Activated CD4-positive, alpha-beta memory T cell treated with anti-CD3 and anti-CD28 coated beads, Interleukin-2, amount 10 ng/mL, durations not matched to agents 7 days and 5 days (primary cell): ENCODE measurements around the gene SEL1L. TPM values are rescaled to one million over a fixed set of nuclear protein-coding genes. Genes with fewer than 3 reads are reported as not detected.

Experiments used
- CTCF ChIA-PET: fragments of 350-600 bp; sonication (Branson Sonifier 250); formaldehyde crosslinking; loops from one replicate; lab custom pipeline; 2021; ENCODE audit warnings: antibody characterized with exemption, inconsistent platforms; lab: Charles Lee
- POLR2A ChIA-PET: fragments of 350-600 bp; sonication (Branson Sonifier 250); formaldehyde crosslinking; loops from one replicate; lab custom pipeline; 2021; ENCODE audit warnings: antibody characterized with exemption; lab: Charles Lee
- DNase-seq: peaks from one replicate; pipeline ENCODE4 v3.0.0-alpha.2; 2020
- H3K27ac Mint-ChIP-seq: one replicate; pipeline ENCODE4 v1.8.0; 2021; ENCODE audit warnings: mild to moderate bottlenecking, mixed read lengths
- H3K27me3 Mint-ChIP-seq: one replicate; pipeline ENCODE4 v1.8.0; 2021; ENCODE audit warnings: mixed read lengths
- H3K36me3 Mint-ChIP-seq: one replicate; pipeline ENCODE4 v1.8.0; 2021; ENCODE audit warnings: low read depth, mixed read lengths
- H3K4me1 Mint-ChIP-seq: one replicate; pipeline ENCODE4 v1.8.0; 2021; ENCODE audit warnings: mixed read lengths
- H3K4me3 Mint-ChIP-seq: one replicate; pipeline ENCODE4 v1.8.0; 2021; ENCODE audit warnings: mild to moderate bottlenecking, mixed read lengths
- H3K9me3 Mint-ChIP-seq: one replicate; pipeline ENCODE4 v1.8.0; 2021; ENCODE audit warnings: mixed read lengths
- total RNA-seq, 2 experiments: library from RNA; stranded (reverse); gene quantifications; one replicate each; pipeline ENCODE4 v1.2.3, GENCODE V29; 2021

The SEL1L gene
- total RNA-seq, result 10 to 100 TPM; 65.9 to 67.6 TPM

DNA sequence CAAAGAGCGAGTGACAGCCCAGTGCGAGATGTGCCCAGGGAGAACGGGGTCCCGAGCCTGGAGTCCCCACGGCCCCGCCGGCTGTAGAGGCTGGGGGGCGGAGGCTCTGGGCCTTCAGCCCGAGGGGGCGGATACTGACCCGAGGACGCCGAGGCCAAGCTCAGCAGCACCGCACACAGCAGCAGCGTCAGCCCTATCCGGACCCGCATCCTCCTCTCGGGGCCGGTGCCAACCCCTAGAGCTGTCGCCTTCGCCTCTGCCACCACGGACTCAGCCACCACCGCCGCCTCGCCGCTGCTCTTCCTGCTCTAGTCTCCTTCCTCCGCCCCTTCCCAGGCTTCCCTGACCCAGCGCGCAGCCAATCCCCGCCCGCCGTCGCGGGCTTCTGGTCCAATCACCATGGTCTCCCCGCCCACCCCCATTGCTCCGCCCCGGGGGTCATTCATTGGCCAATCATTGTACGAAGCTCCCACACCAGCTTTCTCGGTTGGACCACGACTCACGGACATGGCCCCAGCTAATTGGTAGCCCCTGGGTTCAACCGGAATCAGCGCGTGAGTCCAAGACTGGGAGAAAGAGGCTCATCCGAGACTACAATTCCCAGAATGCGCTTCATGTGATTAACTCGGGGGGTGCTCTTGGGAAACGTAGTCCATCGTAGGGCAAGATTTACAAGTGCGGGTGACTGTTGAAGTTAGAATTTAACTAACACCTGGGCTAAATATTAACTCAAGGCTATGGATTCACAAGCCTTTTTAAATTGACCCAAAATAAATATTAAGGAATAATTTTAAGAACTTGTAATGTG lies at the start of gene SEL1L:
Gene SEL1L, minus strand, starts transcription at position 318 of the 808 bp plus-strand sequence. Its CDS starts 109 bp downstream, at position 209.
- POLR2A ChIA-PET, result interaction anchor here (0.6 to 3.2 kb wide), 11 partner anchors 8 to 315 kb away, joined by 3 to 19 read pairs (median 6); partner anchors contain the start of gene GTF2A1
- H3K9me3 Mint-ChIP-seq, result no peaks in the 10 kb centered on the region

GRCh38 chr14:81582420-81582819 lies 48.8 kb upstream of the SEL1L start:
- ChIA-PET POLR2A (no interaction called here), CTCF (no interaction called here)
- Mint-ChIP-seq H3K27me3 (peaks cover 11% of the 10 kb centered on the region), H3K9me3 (peaks cover 7% of the 10 kb centered on the region), H3K27ac (no peak overlapping the region), H3K36me3 (no peaks in the 10 kb centered on the region), H3K4me3 (no peak overlapping the region), H3K4me1 (no peaks in the 10 kb centered on the region)
- DNase-seq, result no peak

More for the DNA sequence above, at the start of gene SEL1L:
- no peaks in the 10 kb centered on the region for H3K27me3 Mint-ChIP-seq
- DNase-seq, result peak; percentile 100
- CTCF ChIA-PET, result interaction anchor here (0.9 to 1.6 kb wide), 2 partner anchors 69 to 264 kb away, joined by 3 to 7 read pairs; no protein-coding TSS in a partner anchor
- peak within 1 kb of the TSS; percentile 79 for H3K27ac Mint-ChIP-seq
- H3K4me3 Mint-ChIP-seq, result peak within 1 kb of the TSS; percentile 98
- H3K36me3 Mint-ChIP-seq, result peaks cover 12% of the 10 kb centered on the region
- peaks cover 51% of the 10 kb centered on the region for H3K4me1 Mint-ChIP-seq

GRCh38 chr14:81579115-81579514 lies 45.5 kb upstream of the SEL1L start:
- no peak for DNase-seq
- peaks cover 14% of the 10 kb centered on the region for H3K27me3 Mint-ChIP-seq
- peaks cover 7% of the 10 kb centered on the region for H3K9me3 Mint-ChIP-seq
- no peak overlapping the region for H3K4me3 Mint-ChIP-seq
- no peak overlapping the region for H3K27ac Mint-ChIP-seq
- ChIA-PET CTCF (no interaction called here), POLR2A (no interaction called here)
- H3K36me3 Mint-ChIP-seq, result no peaks in the 10 kb centered on the region
- H3K4me1 Mint-ChIP-seq, result no peaks in the 10 kb centered on the region

GRCh38 chr14:81571437-81571836 lies 37.8 kb upstream of the SEL1L start:
- CTCF ChIA-PET, result no interaction called here
- H3K4me1 Mint-ChIP-seq, result no peaks in the 10 kb centered on the region
- DNase-seq, result no peak
- H3K4me3 Mint-ChIP-seq, result no peak overlapping the region
- no peaks in the 10 kb centered on the region for H3K9me3 Mint-ChIP-seq
- H3K27ac Mint-ChIP-seq, result no peak overlapping the region
- POLR2A ChIA-PET, result no interaction called here
- H3K36me3 Mint-ChIP-seq, result no peaks in the 10 kb centered on the region
- H3K27me3 Mint-ChIP-seq, result peaks cover 21% of the 10 kb centered on the region

DNA sequence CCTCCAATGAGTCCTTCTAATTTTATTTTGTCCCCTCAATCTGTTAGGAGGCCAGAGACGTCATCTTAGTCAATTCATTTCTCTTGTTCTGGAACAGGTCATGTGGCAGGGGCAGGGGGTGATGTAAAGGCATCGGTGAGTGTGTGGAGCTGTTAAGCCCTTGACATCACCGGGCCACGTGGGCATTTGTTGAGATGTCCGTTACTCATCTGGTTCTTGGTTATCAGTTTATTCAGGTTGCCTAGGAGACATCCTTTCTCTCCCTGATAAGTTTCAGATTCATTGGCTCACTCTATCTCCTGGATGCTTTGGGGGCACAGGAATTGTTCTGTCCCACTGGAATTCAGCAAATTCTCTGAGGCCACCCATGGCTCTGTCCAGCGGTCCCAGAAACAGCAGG lies 33.6 kb upstream of the SEL1L start:
- CTCF ChIA-PET, result interaction anchor here (1.8 kb wide), 1 partner anchor 425 kb away, joined by 5 read pairs; no protein-coding TSS in a partner anchor
- peaks cover 9% of the 10 kb centered on the region for H3K27me3 Mint-ChIP-seq
- H3K9me3 Mint-ChIP-seq, result no peaks in the 10 kb centered on the region
- H3K36me3 Mint-ChIP-seq, result no peaks in the 10 kb centered on the region
- no peak for DNase-seq
- no peak overlapping the region for H3K4me3 Mint-ChIP-seq
- POLR2A ChIA-PET, result no interaction called here
- H3K4me1 Mint-ChIP-seq, result no peaks in the 10 kb centered on the region
- no peak overlapping the region for H3K27ac Mint-ChIP-seq

- CTCF ChIA-PET, result interaction anchor here (0.7 to 1.8 kb wide), 4 partner anchors 8 to 427 kb away, joined by 3 to 5 read pairs (median 3); no protein-coding TSS in a partner anchor
- Mint-ChIP-seq H3K27me3 (peaks cover 11% of the 10 kb centered on the region), H3K27ac (no peak overlapping the region), H3K9me3 (no peaks in the 10 kb centered on the region), H3K4me3 (no peak overlapping the region), H3K4me1 (no peaks in the 10 kb centered on the region), H3K36me3 (no peaks in the 10 kb centered on the region)
- POLR2A ChIA-PET, result no interaction called here
- DNase-seq, result peak; percentile 17
Measured at GRCh38 chr14:81565441-81566290, 32.0 kb upstream of the SEL1L start.

DNA sequence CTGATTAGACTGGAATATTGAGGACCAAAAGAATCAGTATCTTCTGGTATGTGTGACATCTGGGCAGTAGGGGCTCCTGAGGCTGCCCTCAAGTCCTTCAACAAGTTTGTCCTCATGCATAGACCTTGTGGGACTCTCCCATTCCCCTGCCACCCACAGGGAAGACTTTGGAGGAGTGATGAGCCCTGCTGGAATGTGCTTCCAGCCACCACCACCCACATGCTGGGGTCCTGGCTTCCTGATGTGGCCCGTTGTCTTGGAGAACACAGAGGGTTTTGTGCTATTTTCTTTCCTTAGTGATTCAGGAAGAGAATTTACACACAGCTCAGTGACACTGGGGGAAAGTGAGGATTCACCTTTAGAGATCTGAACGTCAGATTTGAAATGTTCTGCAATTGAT lies 29.2 kb upstream of the SEL1L start:
- H3K27ac Mint-ChIP-seq, result no peak overlapping the region
- ChIA-PET POLR2A (no interaction called here), CTCF (interaction anchor here (0.8 kb wide), 1 partner anchor 11 kb away, joined by 3 read pairs; no protein-coding TSS in a partner anchor)
- H3K9me3 Mint-ChIP-seq, result no peaks in the 10 kb centered on the region
- H3K36me3 Mint-ChIP-seq, result no peaks in the 10 kb centered on the region
- H3K4me3 Mint-ChIP-seq, result no peak overlapping the region
- peaks cover 5% of the 10 kb centered on the region for H3K27me3 Mint-ChIP-seq
- H3K4me1 Mint-ChIP-seq, result no peaks in the 10 kb centered on the region
- no peak for DNase-seq

GRCh38 chr14:81561084-81561775 lies 27.6 kb upstream of the SEL1L start:
- Mint-ChIP-seq H3K9me3 (no peaks in the 10 kb centered on the region), H3K4me1 (no peaks in the 10 kb centered on the region), H3K36me3 (no peaks in the 10 kb centered on the region), H3K27ac (no peak overlapping the region), H3K4me3 (no peak overlapping the region), H3K27me3 (peaks cover 9% of the 10 kb centered on the region)
- CTCF ChIA-PET, result no interaction called here
- no peak for DNase-seq
- POLR2A ChIA-PET, result no interaction called here

- Mint-ChIP-seq H3K27ac (no peak overlapping the region), H3K36me3 (no peaks in the 10 kb centered on the region), H3K4me1 (no peaks in the 10 kb centered on the region), H3K9me3 (no peaks in the 10 kb centered on the region), H3K27me3 (peaks cover 9% of the 10 kb centered on the region), H3K4me3 (no peak overlapping the region)
- ChIA-PET CTCF (no interaction called here), POLR2A (no interaction called here)
- DNase-seq, result no peak
Measured at GRCh38 chr14:81559385-81559784, 25.7 kb upstream of the SEL1L start.

- Mint-ChIP-seq H3K9me3 (no peaks in the 10 kb centered on the region), H3K4me1 (no peaks in the 10 kb centered on the region)
Measured at GRCh38 chr14:81557146-81557545, 23.5 kb upstream of the SEL1L start.

DNA sequence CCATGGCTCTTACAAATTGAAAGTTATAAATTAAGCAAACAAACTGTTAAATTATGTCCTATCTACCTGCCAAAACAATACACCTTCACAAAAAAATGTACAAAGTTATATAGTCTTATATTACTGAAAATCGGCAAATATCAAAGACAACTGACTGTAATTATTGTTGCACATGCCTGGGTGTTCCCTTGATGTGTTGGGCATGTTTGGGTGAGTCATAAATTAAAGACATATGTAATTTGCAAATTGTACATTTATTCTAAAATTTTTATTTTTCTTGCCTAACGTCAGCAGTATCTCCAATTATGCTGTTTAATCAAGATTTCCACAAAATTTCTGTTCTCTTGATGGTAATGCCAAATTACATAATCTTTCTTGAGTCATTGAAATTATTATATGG lies 22.0 kb upstream of the SEL1L start:
- Mint-ChIP-seq H3K27ac (no peak overlapping the region), H3K27me3 (peaks cover 4% of the 10 kb centered on the region), H3K9me3 (peaks cover 2% of the 10 kb centered on the region), H3K36me3 (no peaks in the 10 kb centered on the region), H3K4me3 (no peak overlapping the region), H3K4me1 (peaks cover 4% of the 10 kb centered on the region)
- DNase-seq, result no peak
- ChIA-PET CTCF (no interaction called here), POLR2A (no interaction called here)

More at GRCh38 chr14:81557146-81557545, 23.5 kb upstream of the SEL1L start:
- no peak for DNase-seq
- Mint-ChIP-seq H3K27ac (no peak overlapping the region), H3K36me3 (no peaks in the 10 kb centered on the region), H3K4me3 (no peak overlapping the region), H3K27me3 (peaks cover 9% of the 10 kb centered on the region)
- POLR2A ChIA-PET, result no interaction called here
- CTCF ChIA-PET, result interaction anchor here (0.9 kb wide), 1 partner anchor 9 kb away, joined by 3 read pairs; no protein-coding TSS in a partner anchor

GRCh38 chr14:81555051-81555450 lies 21.4 kb upstream of the SEL1L start:
- POLR2A ChIA-PET, result no interaction called here
- Mint-ChIP-seq H3K9me3 (peaks cover 2% of the 10 kb centered on the region), H3K36me3 (no peaks in the 10 kb centered on the region), H3K27me3 (peaks cover 4% of the 10 kb centered on the region), H3K4me3 (no peak overlapping the region), H3K4me1 (peaks cover 10% of the 10 kb centered on the region), H3K27ac (no peak overlapping the region)
- CTCF ChIA-PET, result no interaction called here
- no peak for DNase-seq
